Kidney epithelial cell (primary cell): ENCODE measurements around the gene C1QL2. TPM values are rescaled to one million over a fixed set of nuclear protein-coding genes. Genes with fewer than 3 reads are reported as not detected.

ENCODE experiments used
- DNase-seq: peaks from one replicate; pipeline ENCODE4 v3.0.0-alpha.2; 2010; ENCODE audit warnings: low read depth
- H3K27me3 ChIP-seq: 2 replicates; pipeline ENCODE4 v1.6.0; 2011; ENCODE audit warnings: low read length; ENCODE audit not compliant: control insufficient read depth, insufficient read depth
- H3K36me3 ChIP-seq: 2 replicates; pipeline ENCODE4 v1.5.1; 2011; ENCODE audit warnings: low read length; ENCODE audit not compliant: control insufficient read depth, insufficient read depth
- H3K4me3 ChIP-seq: 2 replicates; pipeline ENCODE4 v1.5.1; 2011; ENCODE audit warnings: low read depth, mild to moderate bottlenecking, control low read depth, low read length
- total RNA-seq: library from RNA; depleted of rRNA; stranded (reverse); fragments of >200 nt; gene quantifications from 2 replicates; pipeline ENCODE4 v1.2.3, GENCODE V29; 2015
- TF ChIP-seq, protein P1 (sequence below): IDR thresholded peaks from 2 replicates; pipeline ENCODE4 v1.5.1; 2011; ENCODE audit warnings: mild to moderate bottlenecking, moderate library complexity, low read length, control low read depth, inconsistent platforms; ENCODE audit not compliant: insufficient read depth, poor library complexity, severe bottlenecking

Gene C1QL2
- total RNA-seq, 1 donor from 2014 or later, result not detected

DNA sequence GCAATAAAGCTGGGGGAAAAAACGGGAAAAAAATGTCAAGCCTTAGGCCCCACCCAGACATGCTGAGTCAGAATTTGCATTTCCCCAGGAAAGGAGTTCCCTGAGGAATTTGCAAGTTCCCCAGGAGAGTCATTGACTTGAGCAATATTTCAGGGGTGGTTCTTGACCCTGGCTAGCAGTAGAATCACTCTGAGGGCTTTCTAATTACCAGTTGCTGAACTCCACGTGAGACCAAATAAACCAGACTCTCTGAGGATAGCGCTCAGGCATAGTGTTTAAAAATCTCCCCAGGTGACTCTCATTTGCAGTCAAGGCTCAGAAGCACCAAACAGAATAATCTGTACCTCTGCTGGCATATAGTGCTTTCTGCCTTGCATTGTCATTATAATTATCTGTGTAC, 48.7 kb downstream of the C1QL2 start:
- H3K36me3 ChIP-seq, result no peaks in the 10 kb centered on the region
- no peaks in the 10 kb centered on the region for H3K27me3 ChIP-seq
- TF ChIP-seq, protein P1, sequence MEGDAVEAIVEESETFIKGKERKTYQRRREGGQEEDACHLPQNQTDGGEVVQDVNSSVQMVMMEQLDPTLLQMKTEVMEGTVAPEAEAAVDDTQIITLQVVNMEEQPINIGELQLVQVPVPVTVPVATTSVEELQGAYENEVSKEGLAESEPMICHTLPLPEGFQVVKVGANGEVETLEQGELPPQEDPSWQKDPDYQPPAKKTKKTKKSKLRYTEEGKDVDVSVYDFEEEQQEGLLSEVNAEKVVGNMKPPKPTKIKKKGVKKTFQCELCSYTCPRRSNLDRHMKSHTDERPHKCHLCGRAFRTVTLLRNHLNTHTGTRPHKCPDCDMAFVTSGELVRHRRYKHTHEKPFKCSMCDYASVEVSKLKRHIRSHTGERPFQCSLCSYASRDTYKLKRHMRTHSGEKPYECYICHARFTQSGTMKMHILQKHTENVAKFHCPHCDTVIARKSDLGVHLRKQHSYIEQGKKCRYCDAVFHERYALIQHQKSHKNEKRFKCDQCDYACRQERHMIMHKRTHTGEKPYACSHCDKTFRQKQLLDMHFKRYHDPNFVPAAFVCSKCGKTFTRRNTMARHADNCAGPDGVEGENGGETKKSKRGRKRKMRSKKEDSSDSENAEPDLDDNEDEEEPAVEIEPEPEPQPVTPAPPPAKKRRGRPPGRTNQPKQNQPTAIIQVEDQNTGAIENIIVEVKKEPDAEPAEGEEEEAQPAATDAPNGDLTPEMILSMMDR, result no peak
- no peak overlapping the region for H3K4me3 ChIP-seq
- DNase-seq, result no peak

DNA sequence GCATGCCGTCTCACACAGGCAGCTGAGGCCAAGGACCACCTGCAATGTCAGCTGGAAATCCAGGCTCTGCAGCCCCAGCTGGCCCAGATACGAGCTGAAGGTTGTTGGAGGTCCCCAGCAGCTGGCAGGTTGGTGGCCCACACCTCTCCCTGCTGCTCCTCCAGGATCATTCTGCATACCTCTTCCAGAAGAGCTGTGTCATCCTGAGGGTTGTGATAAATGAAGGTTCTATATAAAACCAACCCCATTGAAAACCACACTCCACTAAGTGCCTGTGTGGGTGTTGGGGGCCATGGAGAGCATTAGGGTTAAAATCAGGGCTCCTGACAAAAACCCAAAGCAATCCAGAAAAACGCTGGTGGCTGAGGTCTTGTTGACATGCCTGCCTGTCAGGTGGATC, 50.4 kb downstream of the C1QL2 start:
- Histone ChIP-seq H3K27me3 (no peaks in the 10 kb centered on the region), H3K4me3 (no peak overlapping the region), H3K36me3 (no peaks in the 10 kb centered on the region)
- no peak for DNase-seq
- TF ChIP-seq, protein P1, result no peak

- no peaks in the 10 kb centered on the region for H3K36me3 ChIP-seq
- no peak overlapping the region for H3K4me3 ChIP-seq
- no peaks in the 10 kb centered on the region for H3K27me3 ChIP-seq
- DNase-seq, result no peak
- TF ChIP-seq, protein P1, result no peak
Measured at GRCh38 chr2:119106301-119106897, 52.2 kb downstream of the C1QL2 start.

Other genes with a start within 250 kb of the C1QL2 start
- gene MARCO, start 216.6 kb downstream of the C1QL2 start, total RNA-seq, result 0.14 and 0.33 TPM in 2 replicates
- gene STEAP3, start 65.1 kb upstream of the C1QL2 start, total RNA-seq, result 38.8 and 45.7 TPM in 2 replicates
- 6.4 and 9.6 TPM in 2 replicates for gene C2orf76, start 208.1 kb upstream of the C1QL2 start, total RNA-seq
- 82.3 and 98.0 TPM in 2 replicates for gene DBI, start 208.2 kb upstream of the C1QL2 start, total RNA-seq